Measurements from ENCODE around the gene SCN9A. TPM values are rescaled to one million over a fixed set of nuclear protein-coding genes. Genes with fewer than 3 reads are reported as not detected.

Gene SCN9A
- total RNA-seq (58.6 and 105 TPM in 2 replicates), polyA plus RNA-seq (31.2 and 64.2 TPM in 2 replicates), polyA minus RNA-seq (ENCODE audit: low replicate concordance) (98.1 and 102 TPM in 2 replicates)
- polyA plus RNA-seq (2012) = 15.7 and 34.1 TPM in 2 replicates

DNA sequence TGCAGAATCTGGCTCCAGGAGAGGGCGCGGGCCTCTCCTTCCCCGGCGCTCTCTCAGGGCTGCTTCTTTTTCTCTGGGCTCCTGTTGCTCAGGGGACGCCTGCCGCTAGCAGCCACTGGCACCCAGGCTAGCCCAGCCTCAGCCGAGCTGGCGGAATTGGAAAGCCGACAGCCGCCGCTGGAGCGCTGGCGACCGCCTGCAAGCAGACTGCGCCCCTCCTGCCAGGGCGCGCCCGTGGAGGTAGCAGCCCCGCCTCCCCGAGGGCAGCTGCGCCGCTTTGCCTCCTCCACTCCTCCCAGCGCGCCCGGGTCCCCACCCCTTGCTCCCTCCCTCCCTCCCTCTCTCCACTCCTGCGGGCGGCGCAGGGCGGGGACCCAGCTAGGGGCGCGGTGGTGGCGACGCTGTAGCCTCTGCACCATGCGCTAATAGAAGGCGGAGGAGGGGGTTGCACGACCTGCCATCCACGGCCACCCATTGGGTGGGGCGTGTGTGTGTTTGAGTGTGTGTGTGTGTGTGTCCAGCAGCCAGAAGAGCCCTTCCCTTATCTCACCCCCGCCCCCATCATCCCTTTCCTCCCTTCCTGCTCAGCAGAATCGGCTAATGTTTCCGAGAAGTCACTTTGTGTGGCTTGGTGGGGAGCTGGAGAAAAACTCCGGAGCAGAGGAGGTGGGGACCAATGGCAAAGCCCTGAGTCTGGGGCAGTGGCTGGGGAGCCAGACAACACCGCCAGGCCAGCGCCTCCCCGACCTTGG lies at the start of gene SCN9A:
Gene SCN9A, minus strand, starts transcription at position 209 of the 752 bp plus-strand sequence. CDS start 64,188 bp downstream, outside the sequence.
- Histone ChIP-seq H3K27ac (ENCODE audit: insufficient read depth, low read length) (peak within 1 kb of the TSS; percentile 74), H3K9me3 (ENCODE audit: control insufficient read depth, insufficient read depth, low read depth, low read length) (no peaks in the 10 kb centered on the region), H4K20me1 (ENCODE audit: control insufficient read depth, extremely low read depth, insufficient read depth, low read length) (no peaks in the 10 kb centered on the region), H3K4me3 (replicated peaks in 1 of 4; ENCODE audit: control extremely low read depth in 1 of 4, insufficient read depth in 1 of 4, low read depth in 3 of 4, low read length in 4 of 4) (peak within 1 kb of the TSS; percentile 87 to 98 (median 92)), H3K4me2 (ENCODE audit: extremely low read depth, insufficient read depth, low read length) (peak within 1 kb of the TSS; percentile 83), H3K79me2 (ENCODE audit: control insufficient read depth, insufficient read depth, low read length) (peaks cover 34% of the 10 kb centered on the region), H3K27me3 (ENCODE audit: control insufficient read depth, insufficient read depth, low read length) (no peaks in the 10 kb centered on the region), H2AFZ (ENCODE audit: low read length) (peak within 1 kb of the TSS; percentile 99), H3K9ac (ENCODE audit: insufficient read depth, low read length) (peak within 1 kb of the TSS; percentile 60), H3K36me3 (ENCODE audit: control insufficient read depth, insufficient read depth, low read length) (no peaks in the 10 kb centered on the region), H3K4me1 (ENCODE audit: control insufficient read depth, extremely low read depth, insufficient read depth, low read length) (peaks cover 5% of the 10 kb centered on the region)
- peak; percentile 81 to 93 for DNase-seq (ENCODE audit: low read depth in 2 of 2)
- no peak for TF ChIP-seq EZH2 (IDR thresholded peaks at IDR 0.05; ENCODE audit: low read length, missing control alignments)
- TF ChIP-seq, protein P1, sequence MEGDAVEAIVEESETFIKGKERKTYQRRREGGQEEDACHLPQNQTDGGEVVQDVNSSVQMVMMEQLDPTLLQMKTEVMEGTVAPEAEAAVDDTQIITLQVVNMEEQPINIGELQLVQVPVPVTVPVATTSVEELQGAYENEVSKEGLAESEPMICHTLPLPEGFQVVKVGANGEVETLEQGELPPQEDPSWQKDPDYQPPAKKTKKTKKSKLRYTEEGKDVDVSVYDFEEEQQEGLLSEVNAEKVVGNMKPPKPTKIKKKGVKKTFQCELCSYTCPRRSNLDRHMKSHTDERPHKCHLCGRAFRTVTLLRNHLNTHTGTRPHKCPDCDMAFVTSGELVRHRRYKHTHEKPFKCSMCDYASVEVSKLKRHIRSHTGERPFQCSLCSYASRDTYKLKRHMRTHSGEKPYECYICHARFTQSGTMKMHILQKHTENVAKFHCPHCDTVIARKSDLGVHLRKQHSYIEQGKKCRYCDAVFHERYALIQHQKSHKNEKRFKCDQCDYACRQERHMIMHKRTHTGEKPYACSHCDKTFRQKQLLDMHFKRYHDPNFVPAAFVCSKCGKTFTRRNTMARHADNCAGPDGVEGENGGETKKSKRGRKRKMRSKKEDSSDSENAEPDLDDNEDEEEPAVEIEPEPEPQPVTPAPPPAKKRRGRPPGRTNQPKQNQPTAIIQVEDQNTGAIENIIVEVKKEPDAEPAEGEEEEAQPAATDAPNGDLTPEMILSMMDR (conservative IDR thresholded peaks at IDR 0.05 in 1 of 2, IDR thresholded peaks at IDR 0.05 in 1 of 2; ENCODE audit: low read depth in 1 of 2, low read length in 2 of 2) = no peak

- H3K4me3 ChIP-seq (replicated peaks in 1 of 4; ENCODE audit: control extremely low read depth in 1 of 4, insufficient read depth in 1 of 4, low read depth in 3 of 4, low read length in 4 of 4) = no peak overlapping the region
- H3K4me2 ChIP-seq (ENCODE audit: extremely low read depth, insufficient read depth, low read length) = no peak overlapping the region
- no peak overlapping the region for H3K9ac ChIP-seq (ENCODE audit: insufficient read depth, low read length)
- no peaks in the 10 kb centered on the region for H4K20me1 ChIP-seq (ENCODE audit: control insufficient read depth, extremely low read depth, insufficient read depth, low read length)
- DNase-seq (ENCODE audit: low read depth in 2 of 2) = no peak
- H3K27me3 ChIP-seq (ENCODE audit: control insufficient read depth, insufficient read depth, low read length) = no peaks in the 10 kb centered on the region
- no peaks in the 10 kb centered on the region for H3K36me3 ChIP-seq (ENCODE audit: control insufficient read depth, insufficient read depth, low read length)
- no peak overlapping the region for H2AFZ ChIP-seq (ENCODE audit: low read length)
- no peaks in the 10 kb centered on the region for H3K9me3 ChIP-seq (ENCODE audit: control insufficient read depth, insufficient read depth, low read depth, low read length)
- no peak for TF ChIP-seq EZH2 (IDR thresholded peaks at IDR 0.05; ENCODE audit: low read length, missing control alignments)
- TF ChIP-seq, protein P1 (conservative IDR thresholded peaks at IDR 0.05 in 1 of 2, IDR thresholded peaks at IDR 0.05 in 1 of 2; ENCODE audit: low read depth in 1 of 2, low read length in 2 of 2) = no peak
- no peak overlapping the region for H3K27ac ChIP-seq (ENCODE audit: insufficient read depth, low read length)
- no peaks in the 10 kb centered on the region for H3K4me1 ChIP-seq (ENCODE audit: control insufficient read depth, extremely low read depth, insufficient read depth, low read length)
- H3K79me2 ChIP-seq (ENCODE audit: control insufficient read depth, insufficient read depth, low read length) = no peaks in the 10 kb centered on the region
Observed at GRCh38 chr2:166424841-166425240, 49.1 kb upstream of the SCN9A start.

DNA sequence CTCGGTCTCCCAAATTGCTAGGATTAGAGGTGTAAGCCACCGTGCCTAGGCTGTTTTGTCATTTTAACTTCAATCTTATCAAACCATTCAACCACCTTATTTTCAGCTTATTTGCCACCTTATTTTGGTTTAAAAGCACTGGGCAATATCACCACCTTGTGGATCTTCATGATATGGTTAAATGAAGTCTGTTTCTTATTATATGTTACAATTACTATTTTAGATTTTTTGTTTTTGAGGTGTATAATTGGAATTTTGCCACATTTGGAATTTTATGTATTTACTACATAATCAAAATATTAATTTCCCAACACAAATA lies 43.8 kb upstream of the SCN9A start:
- Histone ChIP-seq H3K36me3 (ENCODE audit: control insufficient read depth, insufficient read depth, low read length) (no peaks in the 10 kb centered on the region), H3K79me2 (ENCODE audit: control insufficient read depth, insufficient read depth, low read length) (no peaks in the 10 kb centered on the region), H3K4me3 (replicated peaks in 1 of 4; ENCODE audit: control extremely low read depth in 1 of 4, insufficient read depth in 1 of 4, low read depth in 3 of 4, low read length in 4 of 4) (no peak overlapping the region), H3K27ac (ENCODE audit: insufficient read depth, low read length) (no peak overlapping the region), H3K27me3 (ENCODE audit: control insufficient read depth, insufficient read depth, low read length) (no peaks in the 10 kb centered on the region), H2AFZ (ENCODE audit: low read length) (no peak overlapping the region), H3K9ac (ENCODE audit: insufficient read depth, low read length) (no peak overlapping the region), H3K4me2 (ENCODE audit: extremely low read depth, insufficient read depth, low read length) (no peak overlapping the region), H4K20me1 (ENCODE audit: control insufficient read depth, extremely low read depth, insufficient read depth, low read length) (no peaks in the 10 kb centered on the region), H3K9me3 (ENCODE audit: control insufficient read depth, insufficient read depth, low read depth, low read length) (no peaks in the 10 kb centered on the region), H3K4me1 (ENCODE audit: control insufficient read depth, extremely low read depth, insufficient read depth, low read length) (no peaks in the 10 kb centered on the region)
- no peak for TF ChIP-seq EZH2 (IDR thresholded peaks at IDR 0.05; ENCODE audit: low read length, missing control alignments)
- TF ChIP-seq, protein P1 (conservative IDR thresholded peaks at IDR 0.05 in 1 of 2, IDR thresholded peaks at IDR 0.05 in 1 of 2; ENCODE audit: low read depth in 1 of 2, low read length in 2 of 2) = peak in 1 of 2 donors; percentile 59
- DNase-seq (ENCODE audit: low read depth in 2 of 2) = peak; percentile 44 to 75

All from fibroblast of lung (primary cell).